IMR-90 (cell line): ENCODE measurements around the gene TMPRSS3. TPM values are rescaled to one million over a fixed set of nuclear protein-coding genes. Genes with fewer than 3 reads are reported as not detected.

Experiments used
- ATAC-seq: fragments of 200-7000 bp; cut with Tn5 transposase; 2 replicates; pipeline ENCODE4 v1.9.1; 2020; ENCODE audit warnings: low read depth, mild to moderate bottlenecking, moderate library complexity
- BruUV-seq: library from RNA; stranded (reverse); fragments of 400-500 nt; replicated peaks from 2 replicates; lab custom pipeline; 2021; lab: Mats Ljungman, UMichigan
- CTCF ChIA-PET: fragments of 300-600 bp; formaldehyde crosslinking; extraction: SDS; loops from one replicate; lab custom pipeline; 2021; ENCODE audit warnings: antibody characterized with exemption; lab: Yijun Ruan, JAX
- POLR2A ChIA-PET: fragments of 300-600 bp; sonication (Branson Sonifier 250); formaldehyde crosslinking; loops from one replicate; lab custom pipeline; 2022; ENCODE audit warnings: antibody characterized with exemption; ENCODE audit not compliant: unreplicated experiment; lab: Charles Lee
- DNase-seq: peaks from one replicate; pipeline ENCODE4 v3.0.0; 2013
- H2AFZ ChIP-seq: replicated peaks from 2 replicates; pipeline ENCODE3; 2013; ENCODE audit warnings: low read length, mild to moderate bottlenecking; ENCODE audit not compliant: poor library complexity
- H2AK5ac ChIP-seq: 2 replicates; pipeline ENCODE4 v1.6.1; 2013; ENCODE audit warnings: low read depth, low read length, inconsistent platforms
- H2AK9ac ChIP-seq: replicated peaks from 2 replicates; pipeline ENCODE3; 2013; ENCODE audit warnings: mild to moderate bottlenecking, low read depth, low read length, moderate library complexity; ENCODE audit not compliant: poor library complexity
- H2BK120ac ChIP-seq: 2 replicates; pipeline ENCODE4 v1.6.1; 2013; ENCODE audit warnings: low read depth, low read length, inconsistent platforms
- H2BK15ac ChIP-seq: 3 replicates; pipeline ENCODE4 v1.6.1; 2013; ENCODE audit warnings: low read depth, low read length, inconsistent platforms
- H2BK20ac ChIP-seq: 2 replicates; pipeline ENCODE4 v1.6.1; 2013; ENCODE audit warnings: low read depth, mild to moderate bottlenecking, inconsistent platforms, low read length, moderate library complexity
- H2BK5ac ChIP-seq: 2 replicates; pipeline ENCODE4 v1.6.1; 2013; ENCODE audit warnings: mild to moderate bottlenecking, low read depth, low read length, inconsistent platforms; ENCODE audit not compliant: poor library complexity, severe bottlenecking
- H3K14ac ChIP-seq: replicated peaks from 2 replicates; pipeline ENCODE4 v1.6.1; 2013; ENCODE audit warnings: low read depth, low read length, inconsistent platforms
- H3K18ac ChIP-seq: 2 replicates; pipeline ENCODE4 v1.6.1; 2013; ENCODE audit warnings: low read depth, low read length, control low read depth
- H3K23ac ChIP-seq: 2 replicates; pipeline ENCODE4 v1.6.1; 2013; ENCODE audit warnings: low read depth, low read length, inconsistent platforms
- H3K27ac ChIP-seq: 2 replicates; pipeline ENCODE4 v1.5.1; 2013; ENCODE audit warnings: mild to moderate bottlenecking, control low read depth, low read length; ENCODE audit not compliant: insufficient read depth
- H3K27me3 ChIP-seq: 2 replicates; pipeline ENCODE4 v1.6.1; 2013; ENCODE audit warnings: low read length; ENCODE audit not compliant: control insufficient read depth, insufficient read depth
- H3K36me3 ChIP-seq: 2 replicates; pipeline ENCODE4 v1.6.1; 2013; ENCODE audit warnings: low read length, mixed read lengths; ENCODE audit not compliant: control insufficient read depth, insufficient read depth
- H3K4ac ChIP-seq: 2 replicates; pipeline ENCODE4 v1.6.1; 2013; ENCODE audit warnings: low read depth, low read length, inconsistent platforms
- H3K4me1 ChIP-seq: 2 replicates; pipeline ENCODE4 v1.6.1; 2013; ENCODE audit warnings: low read length, mixed read lengths; ENCODE audit not compliant: control insufficient read depth, insufficient read depth
- H3K4me2 ChIP-seq: 2 replicates; pipeline ENCODE4 v1.6.1; 2013; ENCODE audit warnings: low read depth, mild to moderate bottlenecking, control low read depth, low read length, moderate library complexity
- H3K4me3 ChIP-seq: 2 replicates; pipeline ENCODE4 v1.5.1; 2013; ENCODE audit warnings: low read depth, mild to moderate bottlenecking, control low read depth, low read length, moderate library complexity; ENCODE audit not compliant: insufficient read depth
- H3K56ac ChIP-seq: 2 replicates; pipeline ENCODE4 v1.6.1; 2013; ENCODE audit warnings: low read length, inconsistent platforms; ENCODE audit not compliant: insufficient read depth; ENCODE audit errors: extremely low read depth
- H3K79me1 ChIP-seq, 2 experiments: 2 replicates each; pipeline ENCODE4 v1.6.1; 2013; ENCODE audit warnings: low read length in 2 of 2, inconsistent platforms in 1 of 2, low read depth in 1 of 2
- H3K9ac ChIP-seq: 2 replicates; pipeline ENCODE4 v1.6.1; 2013; ENCODE audit warnings: low read depth, low read length, control low read depth
- H3K9me1 ChIP-seq: 2 replicates; pipeline ENCODE4 v1.6.1; 2013; ENCODE audit warnings: low read length, inconsistent platforms; ENCODE audit not compliant: insufficient read depth
- H3K9me3 ChIP-seq: 2 replicates; pipeline ENCODE4 v1.6.1; 2013; ENCODE audit warnings: low read length; ENCODE audit not compliant: control insufficient read depth, insufficient read depth
- H4K20me1 ChIP-seq: 2 replicates; pipeline ENCODE4 v1.6.1; 2013; ENCODE audit warnings: low read length, inconsistent platforms; ENCODE audit not compliant: insufficient read depth
- H4K5ac ChIP-seq: 2 replicates; pipeline ENCODE4 v1.6.1; 2013; ENCODE audit warnings: mild to moderate bottlenecking, low read depth, low read length, control low read depth
- H4K8ac ChIP-seq, 2 experiments: 2 replicates each; pipeline ENCODE4 v1.6.1; 2013; ENCODE audit warnings: low read depth in 2 of 2, low read length in 2 of 2, control low read depth in 1 of 2, inconsistent platforms in 1 of 2
- H4K91ac ChIP-seq: 2 replicates; pipeline ENCODE4 v1.6.1; 2013; ENCODE audit warnings: low read depth, low read length, inconsistent platforms; ENCODE audit not compliant: insufficient read depth
- BHLHE40 ChIP-seq: fragments of 150-350 bp; IDR thresholded peaks from 2 replicates; pipeline ENCODE4 v1.6.1; 2016; ENCODE audit warnings: mild to moderate bottlenecking, low read depth, low read length
- CEBPB ChIP-seq: IDR thresholded peaks from 2 replicates; pipeline ENCODE4 v1.6.1; 2012; ENCODE audit warnings: low read depth, low read length, improper control_type of control experiment
- ELK1 ChIP-seq: fragments of 150-350 bp; IDR thresholded peaks from 2 replicates; pipeline ENCODE4 v1.6.1; 2016; ENCODE audit warnings: low read depth, mild to moderate bottlenecking, low read length, moderate library complexity, borderline replicate concordance
- FOS ChIP-seq: fragments of 150-350 bp; IDR thresholded peaks from 2 replicates; pipeline ENCODE4 v1.6.1; 2016; ENCODE audit warnings: low read depth, low read length
- POLR2A ChIP-seq: IDR thresholded peaks from 2 replicates; pipeline ENCODE4 v1.6.1; 2012; ENCODE audit warnings: mild to moderate bottlenecking, low read depth, low read length
- RAD21 ChIP-seq: IDR thresholded peaks from 2 replicates; pipeline ENCODE4 v1.6.1; 2012; ENCODE audit warnings: low read length, improper control_type of control experiment
- RCOR1 ChIP-seq: IDR thresholded peaks from 2 replicates; pipeline ENCODE4 v1.6.1; 2012; ENCODE audit warnings: mild to moderate bottlenecking, low read length, improper control_type of control experiment; ENCODE audit not compliant: insufficient replicate concordance
- WGBS, 2 experiments: methylation state at CpG; one replicate each; pipeline versions ENCODE4 v1.1.5 to v1.1.7; 2013; ENCODE audit warnings: missing lambda C conversion rate in 2 of 2; ENCODE audit not compliant: insufficient read length in 1 of 2; ENCODE audit errors: extremely low coverage in 2 of 2; 5-methylcytosine and 5-hydroxymethylcytosine counted together
- dilution Hi-C: fragments of 300-500 bp; cut with HindIII; formaldehyde crosslinking; loops from one replicate; pipeline ENCODE4 v1.14.3; 2018; ENCODE audit warnings: low sequenced_read_pairs; ENCODE audit not compliant: unreplicated experiment
- in situ Hi-C: fragments of 300-500 bp; cut with MboI; formaldehyde crosslinking; loops from 3 replicates; pipeline ENCODE4 v1.14.3; 2019; ENCODE audit warnings: low sequenced_read_pairs, inconsistent platforms, mixed read lengths
- intact Hi-C: fragments of 100-400 bp; cut with micrococcal nuclease; formaldehyde crosslinking; loops from 2 replicates; pipeline ENCODE4 v1.10.0; 2022
- polyA plus RNA-seq, 3 experiments: library from polyadenylated mRNA; depleted of rRNA; stranded (reverse); fragments of >200 nt; gene quantifications; 2 replicates each; pipeline ENCODE4 v1.2.3, GENCODE V29; 2012; ENCODE audit warnings: low replicate concordance in 1 of 3
- total RNA-seq: library from RNA; depleted of rRNA; stranded (reverse); fragments of >200 nt; gene quantifications from 2 replicates; pipeline ENCODE4 v1.2.3, GENCODE V29; 2012
- TF ChIP-seq, protein P1 (sequence below): fragments of 150-350 bp; IDR thresholded peaks from 2 replicates; pipeline ENCODE4 v1.6.1; 2017; ENCODE audit warnings: mild to moderate bottlenecking, antibody characterized with exemption, low read length, low read depth

Gene TMPRSS3
- total and polyA plus RNA-seq, 2 of the 4 experiments (the other 2 are of a cell fraction) = not detected

DNA sequence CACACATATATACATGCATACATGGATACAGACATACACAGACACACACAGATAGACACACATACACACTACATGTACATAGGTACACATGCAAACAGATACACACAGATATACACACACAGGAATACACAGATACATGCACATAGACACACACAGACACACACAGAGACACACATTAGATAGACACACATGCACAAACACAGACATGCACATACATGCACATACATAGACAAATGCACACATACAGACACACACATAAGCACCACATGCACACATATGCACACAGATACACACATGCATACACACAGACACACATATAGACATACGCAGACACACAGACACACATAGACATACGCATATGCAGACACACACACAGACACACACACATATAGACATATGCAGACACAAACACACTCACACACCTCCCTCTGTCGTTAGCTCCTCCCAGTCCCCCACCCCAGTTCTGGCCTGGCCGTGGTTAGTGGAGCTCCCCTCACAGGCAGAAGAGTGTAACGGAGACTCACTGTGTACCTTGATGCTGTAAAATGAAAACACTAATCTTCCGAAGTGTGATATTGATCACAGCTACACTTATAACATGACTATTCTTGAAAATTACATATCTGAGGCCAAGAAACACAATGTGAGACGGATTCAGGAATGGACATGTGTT is 15.5 kb upstream of the TMPRSS3 start:
- Histone ChIP-seq H4K5ac (no peak overlapping the region), H3K4ac (no peak overlapping the region), H3K4me2 (no peak overlapping the region), H2AK5ac (no peak overlapping the region), H3K4me3 (no peak overlapping the region), H2BK120ac (no peak overlapping the region), H3K27ac (no peak overlapping the region), H3K9me3 (no peaks in the 10 kb centered on the region), H2BK15ac (no peak overlapping the region), H4K20me1 (no peaks in the 10 kb centered on the region), H2BK5ac (no peak overlapping the region), H3K4me1 (peaks cover 5% of the 10 kb centered on the region; the same call in 1 of the 2 replicates), H2AK9ac (no peak overlapping the region), H3K9me1 (no peaks in the 10 kb centered on the region), H3K14ac (no peak overlapping the region), H3K56ac (no peak overlapping the region), H4K8ac (no peak overlapping the region), H3K9ac (no peak overlapping the region), H3K18ac (no peak overlapping the region), H4K91ac (no peak overlapping the region), H3K36me3 (no peaks in the 10 kb centered on the region), H2BK20ac (no peak overlapping the region), H3K27me3 (peaks cover 18% of the 10 kb centered on the region; the same call in 1 of the 2 replicates), H3K79me1 (no peaks in the 10 kb centered on the region), H3K23ac (no peak overlapping the region), H2AFZ (no peak overlapping the region)
- WGBS, 2 experiments = 50% methylated on average over 2 of the region's 7 CpGs; no CpG with 5 or more reads in 1 of the 2 experiments
- dilution Hi-C loops (no loop called here), intact Hi-C loops (no loop called here), in situ Hi-C loops (no loop called here)
- TF ChIP-seq, protein P1, sequence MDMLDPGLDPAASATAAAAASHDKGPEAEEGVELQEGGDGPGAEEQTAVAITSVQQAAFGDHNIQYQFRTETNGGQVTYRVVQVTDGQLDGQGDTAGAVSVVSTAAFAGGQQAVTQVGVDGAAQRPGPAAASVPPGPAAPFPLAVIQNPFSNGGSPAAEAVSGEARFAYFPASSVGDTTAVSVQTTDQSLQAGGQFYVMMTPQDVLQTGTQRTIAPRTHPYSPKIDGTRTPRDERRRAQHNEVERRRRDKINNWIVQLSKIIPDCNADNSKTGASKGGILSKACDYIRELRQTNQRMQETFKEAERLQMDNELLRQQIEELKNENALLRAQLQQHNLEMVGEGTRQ = no peak
- no peak for TF ChIP-seq RAD21
- TF ChIP-seq RCOR1 = no peak
- no peak for TF ChIP-seq POLR2A
- TF ChIP-seq CEBPB = no peak
- no peak for TF ChIP-seq FOS
- no peak for TF ChIP-seq BHLHE40
- no peak for TF ChIP-seq ELK1
- ChIA-PET CTCF (no interaction called here), POLR2A (no interaction called here)
- ATAC-seq (no peak), DNase-seq (no peak)
- no TSS peak for BruUV-seq
